Measurements from ENCODE around the gene C9orf85.

DNA sequence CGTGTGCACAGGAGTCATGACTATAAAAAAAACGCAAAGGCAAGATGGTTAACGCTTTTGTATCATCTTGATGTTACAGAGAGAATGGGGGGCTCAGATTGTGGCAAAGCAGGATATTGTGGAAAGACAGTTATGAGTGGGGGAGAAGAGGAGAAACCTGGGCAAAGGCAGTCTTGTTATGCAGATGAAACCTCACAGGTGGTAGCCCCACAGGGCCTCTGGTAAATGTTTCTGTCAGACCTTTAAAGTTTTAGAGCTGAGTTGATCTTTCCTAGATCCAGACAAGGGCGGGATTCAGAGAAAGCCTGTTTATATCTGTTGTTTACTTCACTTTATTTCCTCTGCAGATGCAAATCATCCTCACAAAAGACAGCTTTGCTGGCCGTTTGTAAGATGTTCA, 55.2 kb downstream of the C9orf85 start:
- no peak for TF ChIP-seq SMC3 (IDR thresholded peaks at IDR 0.05; ENCODE audit: low read depth, low read length)
- TF ChIP-seq POLR2A (IDR thresholded peaks at IDR 0.05; ENCODE audit: low read depth, low read length) = no peak
- TF ChIP-seq, protein P1, sequence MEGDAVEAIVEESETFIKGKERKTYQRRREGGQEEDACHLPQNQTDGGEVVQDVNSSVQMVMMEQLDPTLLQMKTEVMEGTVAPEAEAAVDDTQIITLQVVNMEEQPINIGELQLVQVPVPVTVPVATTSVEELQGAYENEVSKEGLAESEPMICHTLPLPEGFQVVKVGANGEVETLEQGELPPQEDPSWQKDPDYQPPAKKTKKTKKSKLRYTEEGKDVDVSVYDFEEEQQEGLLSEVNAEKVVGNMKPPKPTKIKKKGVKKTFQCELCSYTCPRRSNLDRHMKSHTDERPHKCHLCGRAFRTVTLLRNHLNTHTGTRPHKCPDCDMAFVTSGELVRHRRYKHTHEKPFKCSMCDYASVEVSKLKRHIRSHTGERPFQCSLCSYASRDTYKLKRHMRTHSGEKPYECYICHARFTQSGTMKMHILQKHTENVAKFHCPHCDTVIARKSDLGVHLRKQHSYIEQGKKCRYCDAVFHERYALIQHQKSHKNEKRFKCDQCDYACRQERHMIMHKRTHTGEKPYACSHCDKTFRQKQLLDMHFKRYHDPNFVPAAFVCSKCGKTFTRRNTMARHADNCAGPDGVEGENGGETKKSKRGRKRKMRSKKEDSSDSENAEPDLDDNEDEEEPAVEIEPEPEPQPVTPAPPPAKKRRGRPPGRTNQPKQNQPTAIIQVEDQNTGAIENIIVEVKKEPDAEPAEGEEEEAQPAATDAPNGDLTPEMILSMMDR (conservative IDR thresholded peaks at IDR 0.05; ENCODE audit: low read depth, low read length) = no peak
- TF ChIP-seq BHLHE40 (IDR thresholded peaks at IDR 0.05; ENCODE audit: low read depth, low read length) = no peak
- TF ChIP-seq RAD21 (IDR thresholded peaks at IDR 0.05; ENCODE audit: low read length) = no peak
- TF ChIP-seq FOS (IDR thresholded peaks at IDR 0.05; ENCODE audit: low read depth, low read length) = no peak
- no peak for TF ChIP-seq CEBPB (IDR thresholded peaks at IDR 0.05; ENCODE audit: low read depth, low read length)
- no peak for TF ChIP-seq NFE2L2 (IDR thresholded peaks at IDR 0.05; ENCODE audit: low read depth, low read length)
- TF ChIP-seq, protein P2, sequence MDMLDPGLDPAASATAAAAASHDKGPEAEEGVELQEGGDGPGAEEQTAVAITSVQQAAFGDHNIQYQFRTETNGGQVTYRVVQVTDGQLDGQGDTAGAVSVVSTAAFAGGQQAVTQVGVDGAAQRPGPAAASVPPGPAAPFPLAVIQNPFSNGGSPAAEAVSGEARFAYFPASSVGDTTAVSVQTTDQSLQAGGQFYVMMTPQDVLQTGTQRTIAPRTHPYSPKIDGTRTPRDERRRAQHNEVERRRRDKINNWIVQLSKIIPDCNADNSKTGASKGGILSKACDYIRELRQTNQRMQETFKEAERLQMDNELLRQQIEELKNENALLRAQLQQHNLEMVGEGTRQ (IDR thresholded peaks at IDR 0.05; ENCODE audit: low read depth, low read length) = no peak
- no peak for TF ChIP-seq MXI1 (IDR thresholded peaks at IDR 0.05; ENCODE audit: borderline replicate concordance, low read depth, low read length)
- no peak for TF ChIP-seq CHD1 (IDR thresholded peaks at IDR 0.05; ENCODE audit: low read depth, low read length)
- TF ChIP-seq MAZ (IDR thresholded peaks at IDR 0.05; ENCODE audit: borderline replicate concordance, low read depth, low read length) = no peak
- TF ChIP-seq RFX5 (IDR thresholded peaks at IDR 0.05; ENCODE audit: low read depth, low read length) = no peak
- TF ChIP-seq, protein P3, sequence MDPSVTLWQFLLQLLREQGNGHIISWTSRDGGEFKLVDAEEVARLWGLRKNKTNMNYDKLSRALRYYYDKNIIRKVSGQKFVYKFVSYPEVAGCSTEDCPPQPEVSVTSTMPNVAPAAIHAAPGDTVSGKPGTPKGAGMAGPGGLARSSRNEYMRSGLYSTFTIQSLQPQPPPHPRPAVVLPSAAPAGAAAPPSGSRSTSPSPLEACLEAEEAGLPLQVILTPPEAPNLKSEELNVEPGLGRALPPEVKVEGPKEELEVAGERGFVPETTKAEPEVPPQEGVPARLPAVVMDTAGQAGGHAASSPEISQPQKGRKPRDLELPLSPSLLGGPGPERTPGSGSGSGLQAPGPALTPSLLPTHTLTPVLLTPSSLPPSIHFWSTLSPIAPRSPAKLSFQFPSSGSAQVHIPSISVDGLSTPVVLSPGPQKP (IDR thresholded peaks at IDR 0.05; ENCODE audit: borderline replicate concordance, low read depth, low read length) = no peak
